Measurements from ENCODE around the gene MICALL1. TPM values are rescaled to one million over a fixed set of nuclear protein-coding genes. Genes with fewer than 3 reads are reported as not detected.

MICALL1 gene
- total RNA-seq, 2 experiments from 2014 or later = 18.3 to 25.7 TPM

GRCh38 chr22:37923927-37924326 lies 17.8 kb downstream of the MICALL1 start:
- Histone ChIP-seq H2AFZ (ENCODE audit: low read length) (no peak overlapping the region), H3K9me3 (ENCODE audit: low read length) (no peaks in the 10 kb centered on the region), H3K27ac (ENCODE audit: low read depth, low read length, poor library complexity, severe bottlenecking) (no peak overlapping the region), H3K36me3 (ENCODE audit: insufficient read depth, low read length) (peaks cover 10% of the 10 kb centered on the region; the same call in 1 of the 2 replicates), H3K4me2 (ENCODE audit: low read length) (no peak overlapping the region), H4K20me1 (ENCODE audit: insufficient read depth, low read length) (no peaks in the 10 kb centered on the region), H3K79me2 (ENCODE audit: insufficient read depth, low read depth, low read length) (no peaks in the 10 kb centered on the region), H3K4me1 (ENCODE audit: insufficient read depth, low read length, poor library complexity, severe bottlenecking) (peaks cover 12% of the 10 kb centered on the region), H3K9me2 (ENCODE audit: insufficient read depth, low read length) (no peaks in the 10 kb centered on the region), H3K4me3 (ENCODE audit: low read depth, low read length, poor library complexity, severe bottlenecking) (no peak overlapping the region)
- intact Hi-C loops (cut with micrococcal nuclease; ENCODE audit: unreplicated experiment) = no loop called here
- TF ChIP-seq, protein P1, sequence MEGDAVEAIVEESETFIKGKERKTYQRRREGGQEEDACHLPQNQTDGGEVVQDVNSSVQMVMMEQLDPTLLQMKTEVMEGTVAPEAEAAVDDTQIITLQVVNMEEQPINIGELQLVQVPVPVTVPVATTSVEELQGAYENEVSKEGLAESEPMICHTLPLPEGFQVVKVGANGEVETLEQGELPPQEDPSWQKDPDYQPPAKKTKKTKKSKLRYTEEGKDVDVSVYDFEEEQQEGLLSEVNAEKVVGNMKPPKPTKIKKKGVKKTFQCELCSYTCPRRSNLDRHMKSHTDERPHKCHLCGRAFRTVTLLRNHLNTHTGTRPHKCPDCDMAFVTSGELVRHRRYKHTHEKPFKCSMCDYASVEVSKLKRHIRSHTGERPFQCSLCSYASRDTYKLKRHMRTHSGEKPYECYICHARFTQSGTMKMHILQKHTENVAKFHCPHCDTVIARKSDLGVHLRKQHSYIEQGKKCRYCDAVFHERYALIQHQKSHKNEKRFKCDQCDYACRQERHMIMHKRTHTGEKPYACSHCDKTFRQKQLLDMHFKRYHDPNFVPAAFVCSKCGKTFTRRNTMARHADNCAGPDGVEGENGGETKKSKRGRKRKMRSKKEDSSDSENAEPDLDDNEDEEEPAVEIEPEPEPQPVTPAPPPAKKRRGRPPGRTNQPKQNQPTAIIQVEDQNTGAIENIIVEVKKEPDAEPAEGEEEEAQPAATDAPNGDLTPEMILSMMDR (conservative IDR thresholded peaks at IDR 0.05; ENCODE audit: low read length) = no peak
- no peak for TF ChIP-seq EZH2phosphoT487 (IDR thresholded peaks at IDR 0.05; ENCODE audit: borderline replicate concordance, low read depth, low read length)
- DNase-seq (ENCODE audit: low spot score) = no peak
- CTCF ChIA-PET (ENCODE audit: unreplicated experiment) = no interaction called here
- POLR2A ChIA-PET = interaction anchor here (0.6 kb wide), 1 partner anchor 9 kb away, joined by 3 read pairs; no protein-coding TSS in a partner anchor
- BruUV-seq (replicated peaks) = no TSS peak

GRCh38 chr22:37924386-37925065 lies 18.4 kb downstream of the MICALL1 start:
- Histone ChIP-seq H3K4me3 (ENCODE audit: low read depth, low read length, poor library complexity, severe bottlenecking) (no peak overlapping the region), H2AFZ (ENCODE audit: low read length) (no peak overlapping the region), H4K20me1 (ENCODE audit: insufficient read depth, low read length) (no peaks in the 10 kb centered on the region), H3K27ac (ENCODE audit: low read depth, low read length, poor library complexity, severe bottlenecking) (no peak overlapping the region), H3K4me1 (ENCODE audit: insufficient read depth, low read length, poor library complexity, severe bottlenecking) (peaks cover 7% of the 10 kb centered on the region), H3K79me2 (ENCODE audit: insufficient read depth, low read depth, low read length) (no peaks in the 10 kb centered on the region), H3K36me3 (ENCODE audit: insufficient read depth, low read length) (peaks cover 6% of the 10 kb centered on the region; the same call in 1 of the 2 replicates), H3K4me2 (ENCODE audit: low read length) (no peak overlapping the region), H3K9me3 (ENCODE audit: low read length) (no peaks in the 10 kb centered on the region), H3K9me2 (ENCODE audit: insufficient read depth, low read length) (no peaks in the 10 kb centered on the region)
- ChIA-PET CTCF (ENCODE audit: unreplicated experiment) (no interaction called here), POLR2A (interaction anchor here (0.6 kb wide), 1 partner anchor 10 kb away, joined by 3 read pairs; no protein-coding TSS in a partner anchor)
- BruUV-seq (replicated peaks) = no TSS peak
- DNase-seq (ENCODE audit: low spot score) = no peak
- intact Hi-C loops (cut with micrococcal nuclease; ENCODE audit: unreplicated experiment) = no loop called here
- no peak for TF ChIP-seq EZH2phosphoT487 (IDR thresholded peaks at IDR 0.05; ENCODE audit: borderline replicate concordance, low read depth, low read length)
- TF ChIP-seq, protein P1 (conservative IDR thresholded peaks at IDR 0.05; ENCODE audit: low read length) = no peak

DNA sequence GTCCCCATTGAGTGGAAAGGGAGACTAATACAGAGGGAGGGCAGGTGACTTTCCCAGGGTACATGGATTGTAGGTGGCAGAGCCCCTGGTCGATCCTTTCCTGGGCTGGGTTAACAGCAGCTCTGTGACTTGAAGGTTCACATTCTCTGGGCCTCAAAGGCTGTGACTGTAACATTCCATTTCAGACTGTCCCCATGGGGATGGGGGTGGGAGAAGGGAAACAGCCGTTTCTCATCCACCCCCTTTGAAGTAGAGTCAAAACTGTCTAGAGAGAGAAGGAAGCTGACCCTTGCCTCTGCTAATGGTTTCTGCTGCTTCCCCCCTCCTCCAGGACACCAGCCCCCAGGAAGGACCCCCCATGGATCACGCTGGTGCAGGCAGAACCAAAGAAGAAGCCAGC lies 19.2 kb downstream of the MICALL1 start:
- peaks cover 2% of the 10 kb centered on the region for H3K4me1 ChIP-seq (ENCODE audit: insufficient read depth, low read length, poor library complexity, severe bottlenecking)
- no peaks in the 10 kb centered on the region for H4K20me1 ChIP-seq (ENCODE audit: insufficient read depth, low read length)
- peaks cover 6% of the 10 kb centered on the region; the same call in 1 of the 2 replicates for H3K36me3 ChIP-seq (ENCODE audit: insufficient read depth, low read length)
- no peaks in the 10 kb centered on the region for H3K79me2 ChIP-seq (ENCODE audit: insufficient read depth, low read depth, low read length)
- no peak overlapping the region for H2AFZ ChIP-seq (ENCODE audit: low read length)
- H3K4me3 ChIP-seq (ENCODE audit: low read depth, low read length, poor library complexity, severe bottlenecking) = no peak overlapping the region
- TF ChIP-seq, protein P1 (conservative IDR thresholded peaks at IDR 0.05; ENCODE audit: low read length) = no peak
- no peak for TF ChIP-seq EZH2phosphoT487 (IDR thresholded peaks at IDR 0.05; ENCODE audit: borderline replicate concordance, low read depth, low read length)
- H3K9me3 ChIP-seq (ENCODE audit: low read length) = no peaks in the 10 kb centered on the region
- intact Hi-C loops (cut with micrococcal nuclease; ENCODE audit: unreplicated experiment) = no loop called here
- no TSS peak for BruUV-seq (replicated peaks)
- no peak for DNase-seq (ENCODE audit: low spot score)
- no peaks in the 10 kb centered on the region for H3K9me2 ChIP-seq (ENCODE audit: insufficient read depth, low read length)
- H3K27ac ChIP-seq (ENCODE audit: low read depth, low read length, poor library complexity, severe bottlenecking) = no peak overlapping the region
- H3K4me2 ChIP-seq (ENCODE audit: low read length) = no peak overlapping the region
- CTCF ChIA-PET (ENCODE audit: unreplicated experiment) = interaction anchor here (0.6 kb wide), 1 partner anchor 320 kb away, joined by 6 read pairs; no protein-coding TSS in a partner anchor
- POLR2A ChIA-PET = interaction anchor here (0.7 kb wide), 1 partner anchor 15 kb away, joined by 3 read pairs; no protein-coding TSS in a partner anchor

Measured in OCI-LY7 (cell line).